ENCODE measurements around the gene ADGRA3.

DNA sequence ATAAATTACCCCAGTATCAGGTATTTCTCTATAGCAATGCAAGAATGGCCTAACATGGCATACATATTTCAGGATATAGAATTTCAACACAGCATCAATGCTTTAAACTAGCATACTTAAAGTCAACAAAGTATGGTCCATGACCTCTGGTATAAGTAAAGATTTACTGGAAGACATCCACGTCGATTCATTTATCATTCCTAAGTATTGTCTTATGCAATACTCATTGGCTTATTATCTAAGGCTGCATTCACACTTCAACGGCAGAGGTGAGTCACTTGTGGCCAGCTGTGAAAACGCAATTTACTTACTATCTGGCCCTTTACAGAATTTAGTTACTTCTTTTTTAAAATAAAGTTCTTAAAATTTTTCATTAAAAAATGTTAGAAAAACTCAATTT is 42.6 kb downstream of the ADGRA3 start:
- TF ChIP-seq, protein P1, sequence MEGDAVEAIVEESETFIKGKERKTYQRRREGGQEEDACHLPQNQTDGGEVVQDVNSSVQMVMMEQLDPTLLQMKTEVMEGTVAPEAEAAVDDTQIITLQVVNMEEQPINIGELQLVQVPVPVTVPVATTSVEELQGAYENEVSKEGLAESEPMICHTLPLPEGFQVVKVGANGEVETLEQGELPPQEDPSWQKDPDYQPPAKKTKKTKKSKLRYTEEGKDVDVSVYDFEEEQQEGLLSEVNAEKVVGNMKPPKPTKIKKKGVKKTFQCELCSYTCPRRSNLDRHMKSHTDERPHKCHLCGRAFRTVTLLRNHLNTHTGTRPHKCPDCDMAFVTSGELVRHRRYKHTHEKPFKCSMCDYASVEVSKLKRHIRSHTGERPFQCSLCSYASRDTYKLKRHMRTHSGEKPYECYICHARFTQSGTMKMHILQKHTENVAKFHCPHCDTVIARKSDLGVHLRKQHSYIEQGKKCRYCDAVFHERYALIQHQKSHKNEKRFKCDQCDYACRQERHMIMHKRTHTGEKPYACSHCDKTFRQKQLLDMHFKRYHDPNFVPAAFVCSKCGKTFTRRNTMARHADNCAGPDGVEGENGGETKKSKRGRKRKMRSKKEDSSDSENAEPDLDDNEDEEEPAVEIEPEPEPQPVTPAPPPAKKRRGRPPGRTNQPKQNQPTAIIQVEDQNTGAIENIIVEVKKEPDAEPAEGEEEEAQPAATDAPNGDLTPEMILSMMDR (IDR thresholded peaks at IDR 0.05 in 8 of 11, conservative IDR thresholded peaks at IDR 0.05 in 3 of 11) = no peak
- no peak for TF ChIP-seq POLR2A (IDR thresholded peaks at IDR 0.05)
- TF ChIP-seq POLR2AphosphoS5 (IDR thresholded peaks at IDR 0.05) = no peak

Data from spleen (tissue), 7 donors.